C4-2B (cell line): ENCODE data around the gene MGARP.

Experiments
- H3K27ac ChIP-seq: fragments of 450-650 bp; 2 replicates; pipeline ENCODE4 v1.5.1; 2017
- ZFX ChIP-seq: fragments of 450-650 bp; IDR thresholded peaks from 2 replicates; pipeline ENCODE4 v1.6.1; 2017
- TF ChIP-seq, protein P1 (sequence below): fragments of 450-650 bp; conservative IDR thresholded peaks from 2 replicates; pipeline ENCODE4 v1.5.1; 2017; ENCODE audit warnings: mild to moderate bottlenecking

Gene MGARP

GRCh38 chr4:139286186-139286698 lies 6.2 kb upstream of the MGARP start:
- no peak overlapping the region for H3K27ac ChIP-seq
- TF ChIP-seq, protein P1, sequence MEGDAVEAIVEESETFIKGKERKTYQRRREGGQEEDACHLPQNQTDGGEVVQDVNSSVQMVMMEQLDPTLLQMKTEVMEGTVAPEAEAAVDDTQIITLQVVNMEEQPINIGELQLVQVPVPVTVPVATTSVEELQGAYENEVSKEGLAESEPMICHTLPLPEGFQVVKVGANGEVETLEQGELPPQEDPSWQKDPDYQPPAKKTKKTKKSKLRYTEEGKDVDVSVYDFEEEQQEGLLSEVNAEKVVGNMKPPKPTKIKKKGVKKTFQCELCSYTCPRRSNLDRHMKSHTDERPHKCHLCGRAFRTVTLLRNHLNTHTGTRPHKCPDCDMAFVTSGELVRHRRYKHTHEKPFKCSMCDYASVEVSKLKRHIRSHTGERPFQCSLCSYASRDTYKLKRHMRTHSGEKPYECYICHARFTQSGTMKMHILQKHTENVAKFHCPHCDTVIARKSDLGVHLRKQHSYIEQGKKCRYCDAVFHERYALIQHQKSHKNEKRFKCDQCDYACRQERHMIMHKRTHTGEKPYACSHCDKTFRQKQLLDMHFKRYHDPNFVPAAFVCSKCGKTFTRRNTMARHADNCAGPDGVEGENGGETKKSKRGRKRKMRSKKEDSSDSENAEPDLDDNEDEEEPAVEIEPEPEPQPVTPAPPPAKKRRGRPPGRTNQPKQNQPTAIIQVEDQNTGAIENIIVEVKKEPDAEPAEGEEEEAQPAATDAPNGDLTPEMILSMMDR = no peak
- no peak for TF ChIP-seq ZFX

DNA sequence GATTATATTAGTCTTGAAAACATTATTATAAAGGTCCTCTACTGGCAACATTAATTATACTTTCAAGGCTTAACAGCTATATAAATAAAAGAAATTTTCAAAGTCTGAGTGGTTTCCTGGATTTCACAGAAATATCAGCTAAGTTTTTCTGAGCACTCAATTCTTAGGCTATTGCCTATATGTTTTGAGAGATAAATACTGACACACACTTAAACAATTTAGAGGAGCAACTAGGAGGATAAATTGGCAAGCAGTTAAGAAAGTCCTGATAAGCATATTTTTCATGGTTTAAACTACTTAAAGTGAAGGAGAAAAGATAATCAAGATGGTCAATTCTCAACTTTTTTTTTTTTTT lies 2.7 kb upstream of the MGARP start:
- H3K27ac ChIP-seq = no peak overlapping the region
- TF ChIP-seq ZFX = no peak
- TF ChIP-seq, protein P1 = no peak

GRCh38 chr4:139282065-139282720 lies 2.2 kb upstream of the MGARP start:
- no peak overlapping the region for H3K27ac ChIP-seq
- TF ChIP-seq, protein P1 = no peak
- TF ChIP-seq ZFX = no peak

DNA sequence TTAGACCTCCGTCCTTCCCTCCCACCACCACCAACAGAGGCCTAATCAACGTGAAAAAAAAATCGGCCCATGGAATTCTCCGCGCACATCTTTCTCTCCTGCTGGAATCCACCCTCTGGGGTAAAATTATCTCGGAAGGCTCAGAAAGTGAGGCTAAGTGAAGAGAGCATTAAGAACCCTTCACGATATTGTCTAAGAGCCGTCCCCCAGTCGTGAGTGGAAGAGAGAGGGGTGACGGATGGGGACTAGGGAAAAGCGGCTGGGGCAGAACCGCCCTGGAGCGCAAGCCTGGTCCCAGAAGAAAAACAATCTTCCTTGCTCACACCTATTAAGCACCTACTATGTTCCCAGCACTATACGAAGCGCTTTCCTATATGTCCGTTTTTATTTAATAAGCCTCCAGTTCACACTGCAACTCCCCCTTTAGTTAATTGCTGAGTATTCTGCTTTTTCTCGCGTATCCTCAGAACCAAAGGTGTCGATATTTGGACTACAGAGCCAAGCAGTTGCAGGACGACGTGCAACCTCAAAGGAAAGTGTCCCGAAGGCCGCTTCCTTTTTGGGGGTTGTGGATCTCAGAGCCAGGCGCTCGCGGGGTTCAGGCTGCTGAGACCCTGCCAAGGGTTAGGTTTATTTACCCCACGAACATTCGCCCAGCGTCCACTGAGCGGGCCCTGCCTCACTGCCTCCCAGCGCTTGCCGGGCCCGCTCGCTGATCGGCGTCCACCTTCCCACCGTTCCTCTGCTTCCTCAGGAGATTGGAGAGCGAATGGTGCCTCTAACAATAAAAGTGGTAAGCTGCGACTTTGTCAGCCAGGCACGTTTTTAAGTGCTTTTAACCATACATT lies 889 bp downstream of the MGARP start:
- H3K27ac ChIP-seq = no peak overlapping the region
- TF ChIP-seq ZFX = no peak
- TF ChIP-seq, protein P1 = no peak

GRCh38 chr4:139278485-139278884 lies 1.5 kb downstream of the MGARP start:
- TF ChIP-seq ZFX = no peak
- TF ChIP-seq, protein P1 = no peak
- no peak overlapping the region for H3K27ac ChIP-seq

DNA sequence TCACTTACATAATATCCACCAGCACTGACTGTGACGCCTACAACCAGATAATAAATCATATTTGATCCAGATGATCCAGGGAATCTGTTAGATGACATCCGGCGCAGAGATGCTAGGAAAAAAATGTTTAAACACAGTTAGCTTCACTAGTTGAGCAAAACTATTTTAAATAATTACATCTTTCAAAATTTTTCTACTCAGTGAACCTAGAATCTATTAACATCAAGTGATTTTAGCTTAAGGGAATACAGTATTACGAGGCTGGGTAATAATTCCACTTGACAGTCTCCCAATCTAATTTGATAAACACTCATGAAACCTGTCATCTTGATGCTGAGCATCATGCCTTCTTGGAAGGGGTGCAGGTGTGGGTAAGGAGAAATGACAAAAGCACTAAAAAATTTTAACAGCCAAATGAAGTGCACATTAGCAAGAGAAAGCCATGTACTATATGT lies 4.7 kb downstream of the MGARP start:
- H3K27ac ChIP-seq = no peak overlapping the region
- TF ChIP-seq, protein P1 = no peak

- no peak for TF ChIP-seq ZFX
- TF ChIP-seq, protein P1 = no peak
- H3K27ac ChIP-seq = no peak overlapping the region
These were observed 5.2 kb downstream of the MGARP start for GRCh38 chr4:139274790-139275189.
